Activated T-helper 2 cell treated with anti-CD3 and anti-CD28 coated beads, Interferon-gamma antibody, Interleukin-2, Interleukin-4, amounts not matched to agents 10 μg/mL and 5 μg/mL and 100 μg/mL, durations not matched to agents 14 hours and 24 hours and 36 hours (primary cell): ENCODE data around the gene AFF3. TPM values are rescaled to one million over a fixed set of nuclear protein-coding genes. Genes with fewer than 3 reads are reported as not detected.

Source experiments
- DNase-seq: peaks from one replicate; pipeline ENCODE4 v3.0.0; 2021; ENCODE audit warnings: low spot score
- H3K27ac Mint-ChIP-seq: one replicate; pipeline ENCODE4 v1.8.0; 2021; ENCODE audit warnings: mixed read lengths
- H3K27me3 Mint-ChIP-seq: one replicate; pipeline ENCODE4 v1.8.0; 2021; ENCODE audit warnings: low read depth, mixed read lengths
- H3K36me3 Mint-ChIP-seq: one replicate; pipeline ENCODE4 v1.8.0; 2021; ENCODE audit warnings: low read depth, mixed read lengths
- H3K4me1 Mint-ChIP-seq: one replicate; pipeline ENCODE4 v1.8.0; 2021; ENCODE audit warnings: low read depth, mixed read lengths
- H3K4me3 Mint-ChIP-seq: one replicate; pipeline ENCODE4 v1.8.0; 2021; ENCODE audit warnings: low read depth, mild to moderate bottlenecking, moderate library complexity, mixed read lengths
- H3K9me3 Mint-ChIP-seq: one replicate; pipeline ENCODE4 v1.8.0; 2021; ENCODE audit warnings: mixed read lengths
- intact Hi-C: fragments of 100-400 bp; cut with micrococcal nuclease; formaldehyde crosslinking; loops from one replicate; pipeline ENCODE4 v1.15.1; 2023
- total RNA-seq: library from RNA; stranded (reverse); gene quantifications from 2 replicates; pipeline ENCODE4 v1.2.3, GENCODE V29; 2022

AFF3 gene
- total RNA-seq, 1 donor from 2014 or later = 1.4 TPM

DNA sequence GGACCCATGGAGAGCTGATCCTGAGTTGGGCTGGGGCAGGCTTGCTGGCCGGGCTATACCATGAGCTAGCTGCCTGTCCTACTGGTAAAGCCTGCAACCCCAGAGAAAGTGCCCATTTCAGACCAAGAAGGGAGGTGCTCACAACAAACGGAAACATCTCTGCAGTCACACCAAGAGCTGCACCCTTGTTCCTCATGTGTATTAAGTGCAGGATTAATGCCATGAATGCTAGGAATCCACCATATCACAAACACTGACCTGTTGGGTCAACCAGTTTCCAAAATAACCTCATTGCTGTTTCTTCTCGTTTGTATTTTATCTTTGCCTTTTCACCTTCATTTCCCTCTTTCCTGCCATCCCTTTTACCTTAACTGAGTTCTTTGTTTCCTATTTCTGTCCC is 69.9 kb downstream of the AFF3 start:
- H3K27ac Mint-ChIP-seq = no peak overlapping the region
- intact Hi-C loops = no loop called here

DNA sequence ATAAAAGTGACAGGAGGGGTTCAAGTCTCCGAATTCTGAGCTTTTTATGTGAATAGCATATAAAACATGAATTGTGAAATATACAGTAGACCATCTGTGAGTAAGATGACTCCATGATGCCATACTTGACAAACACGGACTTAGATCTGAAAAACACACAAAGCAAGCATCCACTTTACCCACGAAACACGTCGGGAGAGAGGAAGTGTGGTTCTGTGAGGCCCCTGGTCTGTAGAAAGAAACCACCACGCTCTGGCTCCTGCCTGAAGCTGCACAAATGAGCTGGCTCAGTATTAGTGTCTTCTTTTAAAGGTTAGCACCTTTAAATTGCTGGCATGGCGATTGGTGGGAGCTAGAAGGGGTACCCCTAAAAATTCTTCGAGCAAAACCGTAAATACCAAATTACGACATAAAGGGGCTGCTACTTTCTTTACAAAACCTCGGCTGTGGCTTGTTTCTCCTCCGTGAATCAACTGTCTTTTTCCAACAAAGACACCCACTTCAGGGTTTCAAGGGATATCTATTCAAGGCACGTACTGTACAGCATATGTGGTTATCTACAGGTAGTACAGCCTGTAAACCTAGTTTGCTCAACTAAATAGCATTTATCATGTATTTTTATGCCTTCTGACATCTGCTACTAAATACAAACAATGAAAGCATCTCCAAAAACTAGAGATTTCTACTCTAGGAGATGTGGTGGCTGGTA is 70.9 kb downstream of the AFF3 start:
- no peak overlapping the region for H3K27ac Mint-ChIP-seq
- DNase-seq = no peak
- no peaks in the 10 kb centered on the region for H3K36me3 Mint-ChIP-seq
- peaks cover 27% of the 10 kb centered on the region for H3K27me3 Mint-ChIP-seq
- intact Hi-C loops = no loop called here
- H3K4me3 Mint-ChIP-seq = no peak overlapping the region
- no peaks in the 10 kb centered on the region for H3K9me3 Mint-ChIP-seq
- H3K4me1 Mint-ChIP-seq = peaks cover 11% of the 10 kb centered on the region

More for the DNA sequence above, 69.9 kb downstream of the AFF3 start:
- H3K36me3 Mint-ChIP-seq = no peaks in the 10 kb centered on the region
- no peak overlapping the region for H3K4me3 Mint-ChIP-seq
- peaks cover 8% of the 10 kb centered on the region for H3K4me1 Mint-ChIP-seq
- H3K27me3 Mint-ChIP-seq = peaks cover 23% of the 10 kb centered on the region
- DNase-seq = no peak
- H3K9me3 Mint-ChIP-seq = no peaks in the 10 kb centered on the region

DNA sequence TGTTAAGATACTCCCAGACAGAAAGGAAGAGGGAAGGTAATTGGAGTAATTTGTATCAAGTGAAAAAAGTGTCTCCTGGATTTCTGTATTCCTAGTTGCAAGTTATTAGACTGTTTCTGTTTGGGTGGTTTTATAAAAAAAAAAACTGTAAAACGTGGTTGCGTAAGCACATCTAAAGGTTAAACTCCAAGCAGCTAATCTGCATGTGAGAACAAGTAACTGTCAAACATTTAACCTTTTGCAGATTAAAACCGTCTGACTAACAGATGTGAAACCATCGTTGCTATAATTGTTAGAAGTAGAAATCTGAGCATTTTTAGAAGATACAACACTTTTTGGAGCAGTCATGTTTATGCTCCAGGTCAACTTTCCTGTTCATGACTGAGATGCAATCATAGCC is 72.3 kb downstream of the AFF3 start:
- Mint-ChIP-seq H3K4me3 (no peak overlapping the region), H3K4me1 (peaks cover 11% of the 10 kb centered on the region), H3K27ac (no peak overlapping the region), H3K36me3 (no peaks in the 10 kb centered on the region), H3K27me3 (peaks cover 31% of the 10 kb centered on the region), H3K9me3 (no peaks in the 10 kb centered on the region)
- DNase-seq = no peak
- intact Hi-C loops = no loop called here

DNA sequence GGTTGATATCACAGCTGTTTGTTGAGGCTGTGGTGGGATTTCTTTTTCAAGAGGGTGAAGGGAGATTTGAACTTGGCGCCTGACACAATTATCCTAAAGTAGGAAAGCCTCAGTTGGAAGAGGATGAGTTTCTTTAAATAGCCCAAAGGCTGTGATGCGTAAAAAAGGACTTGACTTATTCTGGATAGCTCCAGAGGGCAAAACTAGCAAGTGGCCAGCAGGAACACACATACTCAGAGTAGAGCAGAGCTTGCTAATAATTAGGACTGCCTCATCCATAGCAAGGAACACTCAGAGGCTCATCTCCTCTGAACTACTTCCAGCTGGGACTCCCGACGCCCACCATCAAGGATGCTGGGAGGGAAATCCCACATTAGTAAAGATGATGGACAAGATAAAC is 74.0 kb downstream of the AFF3 start:
- Mint-ChIP-seq H3K27me3 (peaks cover 28% of the 10 kb centered on the region), H3K4me1 (peaks cover 21% of the 10 kb centered on the region), H3K9me3 (no peaks in the 10 kb centered on the region), H3K4me3 (no peak overlapping the region), H3K36me3 (no peaks in the 10 kb centered on the region), H3K27ac (no peak overlapping the region)
- DNase-seq = no peak
- intact Hi-C loops = no loop called here

DNA sequence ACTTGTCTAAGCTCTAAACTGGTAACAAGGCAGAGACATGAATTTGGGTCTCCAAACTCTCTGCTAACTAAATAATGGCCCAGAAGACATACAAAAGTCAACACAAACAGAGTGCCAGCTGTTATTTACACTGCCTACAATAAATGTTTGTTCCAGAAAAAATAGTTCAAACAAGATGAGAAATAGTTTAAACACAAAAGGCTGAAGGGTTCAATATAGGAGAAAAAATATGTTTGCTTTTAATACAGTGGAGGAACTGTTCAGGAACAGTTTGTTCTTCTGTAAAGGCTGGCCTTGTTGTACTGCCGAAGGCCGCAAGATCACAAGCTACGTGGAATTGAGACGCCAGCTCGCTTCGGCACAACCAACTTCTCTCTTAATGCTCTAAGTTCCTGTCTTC is 74.6 kb downstream of the AFF3 start:
- Mint-ChIP-seq H3K27me3 (peaks cover 25% of the 10 kb centered on the region), H3K36me3 (no peaks in the 10 kb centered on the region), H3K27ac (no peak overlapping the region), H3K4me1 (peaks cover 21% of the 10 kb centered on the region), H3K9me3 (peaks cover under 1% of the 10 kb centered on the region), H3K4me3 (no peak overlapping the region)
- intact Hi-C loops = no loop called here
- no peak for DNase-seq

DNA sequence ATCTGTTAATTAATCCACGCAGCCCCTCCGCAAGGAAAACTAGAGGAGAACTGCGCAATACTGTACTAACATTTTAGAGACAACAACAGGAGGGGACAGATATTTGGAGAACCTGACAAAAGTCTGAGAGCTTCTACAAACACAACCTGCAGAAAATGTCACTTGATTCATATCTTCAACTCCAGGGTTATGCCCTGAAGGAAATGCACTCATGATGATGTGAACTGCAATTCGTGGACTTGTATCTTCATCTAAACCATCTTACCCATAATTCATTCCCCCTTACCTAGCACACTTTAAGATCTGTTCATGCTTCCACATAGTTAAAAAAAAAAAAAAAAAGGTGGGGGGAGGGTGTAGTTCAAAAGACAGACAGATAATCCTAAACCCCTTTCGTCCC is 75.5 kb downstream of the AFF3 start:
- no peak overlapping the region for H3K27ac Mint-ChIP-seq
- no peaks in the 10 kb centered on the region for H3K36me3 Mint-ChIP-seq
- no peak for DNase-seq
- intact Hi-C loops = no loop called here
- peaks cover 4% of the 10 kb centered on the region for H3K9me3 Mint-ChIP-seq
- peaks cover 23% of the 10 kb centered on the region for H3K27me3 Mint-ChIP-seq
- no peak overlapping the region for H3K4me3 Mint-ChIP-seq
- H3K4me1 Mint-ChIP-seq = peaks cover 21% of the 10 kb centered on the region

DNA sequence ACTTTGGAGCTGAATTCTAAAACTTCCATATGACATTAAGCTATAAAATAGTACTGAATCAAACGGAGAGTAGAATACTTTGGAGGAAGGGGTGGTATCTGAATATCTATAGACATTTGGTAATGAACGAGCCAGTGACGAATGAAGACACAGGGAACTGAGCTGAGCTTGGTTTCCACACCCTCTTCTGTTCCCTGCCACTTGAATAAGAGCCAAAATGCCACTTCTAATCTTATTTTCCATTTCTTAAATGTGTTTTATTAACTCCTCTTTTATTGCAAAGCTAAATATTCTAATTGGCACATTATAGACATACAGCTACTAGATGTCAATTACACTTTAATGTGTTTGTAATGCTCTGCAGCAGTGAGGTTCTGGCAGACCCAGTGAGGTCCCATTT is 76.1 kb downstream of the AFF3 start:
- H3K36me3 Mint-ChIP-seq = no peaks in the 10 kb centered on the region
- H3K4me3 Mint-ChIP-seq = no peak overlapping the region
- H3K27me3 Mint-ChIP-seq = peaks cover 22% of the 10 kb centered on the region
- no peak overlapping the region for H3K27ac Mint-ChIP-seq
- peaks cover 4% of the 10 kb centered on the region for H3K9me3 Mint-ChIP-seq
- peaks cover 17% of the 10 kb centered on the region for H3K4me1 Mint-ChIP-seq
- DNase-seq = no peak
- intact Hi-C loops = no loop called here

DNA sequence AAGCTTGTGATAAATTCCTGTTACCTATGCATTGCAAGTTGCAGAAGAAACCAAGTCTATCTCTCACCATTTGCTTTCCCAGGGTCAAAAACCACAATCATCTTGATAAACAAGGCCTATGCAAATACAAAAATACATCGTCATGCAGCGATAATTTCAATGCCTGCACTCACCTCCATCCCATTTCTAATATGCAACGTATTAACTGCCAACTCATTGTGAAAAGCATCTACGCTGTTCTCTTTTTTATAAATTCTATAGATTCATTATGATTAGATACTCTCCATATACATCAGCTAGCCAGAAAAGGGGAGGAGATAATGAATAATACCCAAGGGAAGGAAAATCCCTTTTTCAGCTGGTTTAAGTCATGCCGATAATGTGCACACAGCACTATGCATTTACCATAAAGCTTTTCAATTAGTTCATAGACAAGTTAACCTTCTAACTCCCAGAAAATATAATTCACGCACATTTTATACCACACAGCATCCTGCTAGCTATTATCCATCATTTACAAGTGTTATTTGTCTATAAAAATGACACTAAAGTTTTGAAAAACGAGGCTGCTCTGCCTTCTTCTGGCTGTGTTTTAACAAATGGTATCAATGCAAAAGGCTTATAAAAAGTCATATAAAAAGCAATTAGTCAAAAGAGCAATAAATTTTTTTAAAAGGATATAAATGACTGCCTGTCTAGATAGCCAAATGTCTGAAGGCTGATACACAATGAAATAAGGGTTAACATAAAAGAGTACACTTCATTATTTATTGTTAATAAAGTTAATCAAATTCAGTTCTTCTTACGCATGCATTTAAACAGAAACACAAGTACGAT is 77.6 kb downstream of the AFF3 start:
- peaks cover 20% of the 10 kb centered on the region for H3K27me3 Mint-ChIP-seq
- peaks cover 20% of the 10 kb centered on the region for H3K4me1 Mint-ChIP-seq
- H3K9me3 Mint-ChIP-seq = peaks cover 4% of the 10 kb centered on the region
- intact Hi-C loops = loop anchor here (5.0 kb wide), 1 partner anchor 72 kb away; no protein-coding TSS in a partner anchor
- H3K4me3 Mint-ChIP-seq = no peak overlapping the region
- DNase-seq = no peak
- H3K27ac Mint-ChIP-seq = no peak overlapping the region
- H3K36me3 Mint-ChIP-seq = no peaks in the 10 kb centered on the region

DNA sequence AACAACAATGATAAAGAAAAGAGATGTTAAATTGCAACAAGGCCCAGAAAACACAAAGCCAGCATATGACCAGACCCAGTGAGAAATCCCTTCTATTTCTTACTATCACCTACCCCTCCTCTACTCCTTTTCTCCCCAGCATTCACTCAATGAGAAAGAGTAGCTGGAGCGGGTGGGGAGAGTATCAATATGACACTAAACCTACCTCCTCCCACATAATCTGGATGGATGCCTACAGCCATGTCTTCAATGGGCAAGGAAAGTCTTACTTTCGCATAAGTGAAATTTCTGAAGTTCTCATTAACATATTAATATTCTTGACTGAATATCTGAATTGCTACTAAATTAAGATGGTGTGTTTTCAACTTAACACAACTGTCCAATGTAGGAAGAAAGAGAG is 78.2 kb downstream of the AFF3 start:
- no peak for DNase-seq
- Mint-ChIP-seq H3K4me1 (peaks cover 20% of the 10 kb centered on the region), H3K9me3 (peaks cover 4% of the 10 kb centered on the region), H3K36me3 (no peaks in the 10 kb centered on the region), H3K4me3 (no peak overlapping the region), H3K27ac (no peak overlapping the region), H3K27me3 (peaks cover 18% of the 10 kb centered on the region)
- intact Hi-C loops = loop anchor here (5.0 kb wide), 1 partner anchor 73 kb away; no protein-coding TSS in a partner anchor

DNA sequence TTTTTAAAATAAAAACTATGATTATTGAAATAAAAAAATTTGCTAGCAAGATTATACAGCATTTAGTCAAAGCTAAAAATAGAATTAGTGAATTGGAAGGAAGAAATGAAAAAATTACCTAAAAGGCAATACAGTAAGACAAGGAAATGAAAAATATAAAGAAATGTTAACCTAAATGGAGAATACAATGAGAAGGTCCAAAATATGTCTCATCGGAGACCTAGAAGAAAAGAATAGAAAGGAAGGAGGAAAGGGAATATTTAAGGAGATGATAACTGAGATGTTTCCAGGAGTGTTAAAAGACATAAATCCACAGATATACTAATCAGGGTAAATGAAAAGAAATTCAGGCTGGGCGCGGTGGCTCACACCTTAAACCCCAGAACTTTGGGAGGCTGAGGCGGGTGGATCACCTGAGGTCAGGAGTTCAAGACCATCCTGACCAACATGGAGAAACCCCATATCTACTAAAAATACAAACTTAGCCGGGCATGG is 78.9 kb downstream of the AFF3 start:
- intact Hi-C loops = loop anchor here (5.0 kb wide), 1 partner anchor 74 kb away; no protein-coding TSS in a partner anchor
- Mint-ChIP-seq H3K27ac (no peak overlapping the region), H3K9me3 (peaks cover 4% of the 10 kb centered on the region), H3K4me3 (no peak overlapping the region), H3K36me3 (no peaks in the 10 kb centered on the region), H3K27me3 (peaks cover 17% of the 10 kb centered on the region), H3K4me1 (peaks cover 20% of the 10 kb centered on the region)
- DNase-seq = no peak

DNA sequence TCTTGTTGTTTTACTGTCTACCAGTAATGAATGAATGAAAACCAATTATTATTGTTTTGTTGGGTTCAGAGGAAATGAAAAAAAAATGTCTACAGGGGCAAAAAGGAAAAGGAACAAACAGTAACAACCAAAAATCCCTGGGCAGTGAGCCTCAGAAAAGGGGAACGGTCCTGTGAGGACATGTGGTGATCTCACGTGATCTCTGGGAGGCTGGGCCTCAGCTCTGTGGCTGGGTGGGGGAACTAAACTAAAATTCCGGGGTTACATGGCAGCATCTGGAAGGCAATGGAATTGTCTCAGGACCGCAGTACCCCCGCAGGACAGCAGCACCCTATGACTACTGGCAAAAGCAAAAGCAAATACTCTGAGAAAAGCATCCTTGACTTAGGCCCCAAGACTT is 80.1 kb downstream of the AFF3 start:
- H3K27ac Mint-ChIP-seq = no peak overlapping the region
- H3K4me1 Mint-ChIP-seq = peaks cover 20% of the 10 kb centered on the region
- intact Hi-C loops = loop anchor here (5.0 kb wide), 1 partner anchor 75 kb away; no protein-coding TSS in a partner anchor
- no peak for DNase-seq
- H3K9me3 Mint-ChIP-seq = peaks cover 4% of the 10 kb centered on the region
- H3K36me3 Mint-ChIP-seq = no peaks in the 10 kb centered on the region
- H3K27me3 Mint-ChIP-seq = peaks cover 11% of the 10 kb centered on the region
- no peak overlapping the region for H3K4me3 Mint-ChIP-seq

DNA sequence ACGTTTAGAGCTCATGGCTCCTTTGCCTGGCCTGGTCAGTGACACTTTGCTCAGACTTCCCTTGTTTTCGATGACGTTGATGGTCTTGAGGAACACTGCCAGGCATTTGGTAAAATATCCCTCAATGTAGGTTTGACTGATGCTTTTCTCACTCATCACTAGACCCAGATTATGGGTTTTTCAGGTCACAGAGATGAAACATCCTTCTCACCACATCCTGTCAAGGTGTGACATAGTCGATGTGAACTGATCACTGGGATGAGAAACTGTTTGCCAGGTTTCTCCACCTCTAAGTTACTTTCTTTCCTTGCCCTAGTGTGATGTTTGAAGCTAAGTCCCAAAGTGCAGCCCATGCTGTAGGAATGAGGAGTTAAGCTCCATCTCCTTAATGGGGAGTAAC is 81.5 kb downstream of the AFF3 start:
- peaks cover under 1% of the 10 kb centered on the region for H3K27me3 Mint-ChIP-seq
- peaks cover 25% of the 10 kb centered on the region for H3K4me1 Mint-ChIP-seq
- H3K36me3 Mint-ChIP-seq = no peaks in the 10 kb centered on the region
- intact Hi-C loops = loop anchor here (5.0 kb wide), 1 partner anchor 76 kb away; no protein-coding TSS in a partner anchor
- no peak overlapping the region for H3K4me3 Mint-ChIP-seq
- DNase-seq = no peak
- peaks cover 4% of the 10 kb centered on the region for H3K9me3 Mint-ChIP-seq
- peak overlapping the region; percentile 5 for H3K27ac Mint-ChIP-seq

DNA sequence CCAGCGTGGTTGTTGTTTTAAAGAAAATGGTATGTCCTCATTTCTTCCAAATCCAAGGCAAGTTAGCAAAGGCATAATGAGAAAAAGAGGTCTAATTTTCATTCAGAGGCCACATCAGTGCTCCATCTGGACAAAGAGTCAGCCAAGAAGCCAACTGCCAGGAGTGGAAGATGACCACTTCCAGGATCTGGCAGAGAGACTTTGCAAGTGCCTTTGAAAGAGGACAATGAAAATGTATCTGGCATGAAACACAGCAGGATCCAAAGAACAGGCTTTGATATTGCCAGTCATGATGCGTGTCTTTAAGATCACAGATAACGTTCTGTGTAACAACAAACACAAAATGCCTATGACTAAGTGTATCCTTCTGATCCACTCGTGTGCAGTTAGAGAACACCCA is 82.8 kb downstream of the AFF3 start:
- no peaks in the 10 kb centered on the region for H3K27me3 Mint-ChIP-seq
- H3K36me3 Mint-ChIP-seq = no peaks in the 10 kb centered on the region
- peaks cover 4% of the 10 kb centered on the region for H3K9me3 Mint-ChIP-seq
- intact Hi-C loops = loop anchor here (5.0 kb wide), 1 partner anchor 78 kb away; no protein-coding TSS in a partner anchor
- no peak for DNase-seq
- H3K27ac Mint-ChIP-seq = no peak overlapping the region
- no peak overlapping the region for H3K4me3 Mint-ChIP-seq
- peaks cover 22% of the 10 kb centered on the region for H3K4me1 Mint-ChIP-seq
